Mesothelial cell of epicardium (in vitro differentiated cells): Measurements from ENCODE around the gene JAML. TPM values are rescaled to one million over a fixed set of nuclear protein-coding genes. Genes with fewer than 3 reads are reported as not detected.

Experiments
- DNase-seq, 2 experiments: peaks; one replicate each; pipeline ENCODE4 v3.0.0; 2021; ENCODE audit warnings: low spot score in 2 of 2; ENCODE audit not compliant: unreplicated experiment in 2 of 2
- H3K27ac Mint-ChIP-seq: 2 replicates; pipeline ENCODE4 v1.8.0; 2021; ENCODE audit warnings: mixed read lengths
- H3K27me3 Mint-ChIP-seq: 2 replicates; pipeline ENCODE4 v1.8.0; 2021; ENCODE audit warnings: low read depth, mixed read lengths
- H3K36me3 Mint-ChIP-seq: 2 replicates; pipeline ENCODE4 v1.8.0; 2021; ENCODE audit warnings: mixed read lengths
- H3K4me1 Mint-ChIP-seq: 2 replicates; pipeline ENCODE4 v1.8.0; 2021; ENCODE audit warnings: mixed read lengths
- H3K4me3 Mint-ChIP-seq: 2 replicates; pipeline ENCODE4 v1.8.0; 2021; ENCODE audit warnings: mild to moderate bottlenecking, moderate library complexity, mixed read lengths
- H3K9me3 Mint-ChIP-seq: 2 replicates; pipeline ENCODE4 v1.8.0; 2021; ENCODE audit warnings: mixed read lengths
- CTCF ChIP-seq: fragments of 200-600 bp; sonication (generic); IDR thresholded peaks from one replicate; pipeline ENCODE4 v1.5.0; 2021; ENCODE audit warnings: antibody characterized with exemption; ENCODE audit not compliant: unreplicated experiment
- total RNA-seq: library from RNA; stranded (reverse); gene quantifications from 3 replicates; pipeline ENCODE4 v1.2.1, GENCODE V29; 2021

JAML gene
- total RNA-seq, 1 donor from 2014 or later = not detected

GRCh38 chr11:118168316-118168715, 56.5 kb downstream of the JAML start:
- no peaks in the 10 kb centered on the region for H3K36me3 Mint-ChIP-seq
- H3K9me3 Mint-ChIP-seq = no peaks in the 10 kb centered on the region
- no peak for TF ChIP-seq CTCF
- peaks cover 4% of the 10 kb centered on the region for H3K4me1 Mint-ChIP-seq
- H3K4me3 Mint-ChIP-seq = no peak overlapping the region
- no peak for DNase-seq
- H3K27ac Mint-ChIP-seq = no peak overlapping the region
- H3K27me3 Mint-ChIP-seq = peaks cover 90% of the 10 kb centered on the region

GRCh38 chr11:118167906-118168305, 56.9 kb downstream of the JAML start:
- TF ChIP-seq CTCF = no peak
- H3K36me3 Mint-ChIP-seq = no peaks in the 10 kb centered on the region
- H3K27ac Mint-ChIP-seq = no peak overlapping the region
- peaks cover 90% of the 10 kb centered on the region for H3K27me3 Mint-ChIP-seq
- no peaks in the 10 kb centered on the region for H3K9me3 Mint-ChIP-seq
- H3K4me1 Mint-ChIP-seq = peaks cover 4% of the 10 kb centered on the region
- no peak overlapping the region for H3K4me3 Mint-ChIP-seq
- DNase-seq = no peak

- Mint-ChIP-seq H3K27me3 (peaks cover 90% of the 10 kb centered on the region), H3K36me3 (no peaks in the 10 kb centered on the region)
- TF ChIP-seq CTCF = no peak
These were observed 57.6 kb downstream of the JAML start for GRCh38 chr11:118167253-118167652.

GRCh38 chr11:118166641-118167040, 58.2 kb downstream of the JAML start:
- no peak for DNase-seq
- Mint-ChIP-seq H3K27ac (no peak overlapping the region), H3K36me3 (no peaks in the 10 kb centered on the region), H3K4me3 (no peak overlapping the region), H3K9me3 (no peaks in the 10 kb centered on the region), H3K4me1 (peaks cover 4% of the 10 kb centered on the region), H3K27me3 (peaks cover 90% of the 10 kb centered on the region)
- TF ChIP-seq CTCF = no peak

More at GRCh38 chr11:118167253-118167652, 57.6 kb downstream of the JAML start:
- peaks cover 4% of the 10 kb centered on the region for H3K4me1 Mint-ChIP-seq
- no peak for DNase-seq
- no peak overlapping the region for H3K4me3 Mint-ChIP-seq
- no peaks in the 10 kb centered on the region for H3K9me3 Mint-ChIP-seq
- no peak overlapping the region for H3K27ac Mint-ChIP-seq

- no peak for TF ChIP-seq CTCF
- Mint-ChIP-seq H3K27ac (no peak overlapping the region), H3K4me3 (no peak overlapping the region), H3K4me1 (no peaks in the 10 kb centered on the region), H3K27me3 (peaks cover 90% of the 10 kb centered on the region), H3K9me3 (no peaks in the 10 kb centered on the region), H3K36me3 (no peaks in the 10 kb centered on the region)
- no peak for DNase-seq
These were observed 59.9 kb downstream of the JAML start for GRCh38 chr11:118164885-118165284.

- H3K27ac Mint-ChIP-seq = no peak overlapping the region
- H3K9me3 Mint-ChIP-seq = no peaks in the 10 kb centered on the region
- no peak for DNase-seq
- peaks cover 90% of the 10 kb centered on the region for H3K27me3 Mint-ChIP-seq
- H3K36me3 Mint-ChIP-seq = no peaks in the 10 kb centered on the region
- H3K4me3 Mint-ChIP-seq = no peak overlapping the region
- H3K4me1 Mint-ChIP-seq = no peaks in the 10 kb centered on the region
- TF ChIP-seq CTCF = no peak
These were observed 61.3 kb downstream of the JAML start for GRCh38 chr11:118163494-118163893.
